ENCODE measurements around the gene LARGE1.

LARGE1 gene

DNA sequence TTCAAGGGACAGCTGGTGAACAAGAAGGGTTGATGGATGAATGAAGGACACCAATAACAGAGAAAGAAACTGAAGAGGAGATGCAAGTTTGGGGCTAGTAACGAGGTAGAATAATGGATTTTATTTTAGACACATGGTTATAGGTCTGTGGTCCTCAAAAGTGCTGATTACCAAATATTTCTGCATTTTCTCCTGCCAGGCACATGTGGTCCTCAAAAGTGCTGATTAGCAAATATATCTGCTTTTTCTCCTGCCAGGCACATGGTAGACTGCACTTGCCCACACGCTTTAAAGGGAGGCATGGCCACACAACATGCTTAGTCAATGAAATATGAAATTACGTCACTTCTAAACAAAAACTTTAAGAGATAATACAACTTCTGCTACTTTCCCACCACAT lies 489.0 kb downstream of the LARGE1 start:
- H3K4me3 ChIP-seq (ENCODE audit: insufficient read depth, low read length, poor library complexity, severe bottlenecking): no peak overlapping the region
- no peaks in the 10 kb centered on the region for H3F3A ChIP-seq (ENCODE audit: insufficient read depth)
- TF ChIP-seq EZH2phosphoT487 (conservative IDR thresholded peaks at IDR 0.05; ENCODE audit: low read length): no peak
- TF ChIP-seq, protein P1, sequence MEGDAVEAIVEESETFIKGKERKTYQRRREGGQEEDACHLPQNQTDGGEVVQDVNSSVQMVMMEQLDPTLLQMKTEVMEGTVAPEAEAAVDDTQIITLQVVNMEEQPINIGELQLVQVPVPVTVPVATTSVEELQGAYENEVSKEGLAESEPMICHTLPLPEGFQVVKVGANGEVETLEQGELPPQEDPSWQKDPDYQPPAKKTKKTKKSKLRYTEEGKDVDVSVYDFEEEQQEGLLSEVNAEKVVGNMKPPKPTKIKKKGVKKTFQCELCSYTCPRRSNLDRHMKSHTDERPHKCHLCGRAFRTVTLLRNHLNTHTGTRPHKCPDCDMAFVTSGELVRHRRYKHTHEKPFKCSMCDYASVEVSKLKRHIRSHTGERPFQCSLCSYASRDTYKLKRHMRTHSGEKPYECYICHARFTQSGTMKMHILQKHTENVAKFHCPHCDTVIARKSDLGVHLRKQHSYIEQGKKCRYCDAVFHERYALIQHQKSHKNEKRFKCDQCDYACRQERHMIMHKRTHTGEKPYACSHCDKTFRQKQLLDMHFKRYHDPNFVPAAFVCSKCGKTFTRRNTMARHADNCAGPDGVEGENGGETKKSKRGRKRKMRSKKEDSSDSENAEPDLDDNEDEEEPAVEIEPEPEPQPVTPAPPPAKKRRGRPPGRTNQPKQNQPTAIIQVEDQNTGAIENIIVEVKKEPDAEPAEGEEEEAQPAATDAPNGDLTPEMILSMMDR (IDR thresholded peaks at IDR 0.05; ENCODE audit: insufficient read depth, low read length, poor library complexity, severe bottlenecking): no peak
- no peaks in the 10 kb centered on the region for H3K79me2 ChIP-seq (ENCODE audit: insufficient read depth, low read length)
- H2AFZ ChIP-seq (ENCODE audit: low read depth, low read length, severe bottlenecking): no peak overlapping the region
- H3K9ac ChIP-seq (ENCODE audit: low read length): no peak overlapping the region
- no peaks in the 10 kb centered on the region for H3K36me3 ChIP-seq (ENCODE audit: low read length)
- no peaks in the 10 kb centered on the region for H4K20me1 ChIP-seq (ENCODE audit: low read depth, low read length)
- no peaks in the 10 kb centered on the region for H3K27me3 ChIP-seq (ENCODE audit: low read length)
- H3K4me2 ChIP-seq (ENCODE audit: low read depth, low read length, poor library complexity, severe bottlenecking): no peak overlapping the region
- no peaks in the 10 kb centered on the region for H3K9me3 ChIP-seq (ENCODE audit: insufficient read depth, low read length)
- no peak overlapping the region for H3K27ac ChIP-seq (ENCODE audit: low read depth, low read length)
- no peaks in the 10 kb centered on the region for H3K9me2 ChIP-seq (replicated peaks; ENCODE audit: insufficient read depth, low read length)

DNA sequence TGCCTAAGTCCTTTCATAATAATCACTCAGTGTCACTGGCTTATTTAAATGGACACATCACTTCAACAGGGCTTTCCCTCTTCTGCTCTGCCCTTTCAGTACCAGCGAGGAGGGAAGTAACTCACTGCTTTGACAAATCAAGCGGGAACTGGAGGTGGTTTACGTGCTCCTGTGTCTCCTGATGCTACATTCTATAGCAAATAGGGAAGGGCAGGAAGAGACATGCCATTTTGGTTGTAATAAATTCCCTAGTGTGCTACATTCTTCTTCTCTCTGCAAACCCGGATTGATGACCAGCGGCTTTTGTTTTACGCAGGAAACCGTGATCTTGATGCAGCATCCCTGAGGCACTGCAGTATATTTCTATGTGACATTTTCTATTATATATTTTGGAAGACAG lies 491.0 kb downstream of the LARGE1 start:
- H3F3A ChIP-seq (ENCODE audit: insufficient read depth): no peaks in the 10 kb centered on the region
- H4K20me1 ChIP-seq (ENCODE audit: low read depth, low read length): no peaks in the 10 kb centered on the region
- H3K4me3 ChIP-seq (ENCODE audit: insufficient read depth, low read length, poor library complexity, severe bottlenecking): no peak overlapping the region
- H3K9me3 ChIP-seq (ENCODE audit: insufficient read depth, low read length): no peaks in the 10 kb centered on the region
- H3K4me2 ChIP-seq (ENCODE audit: low read depth, low read length, poor library complexity, severe bottlenecking): no peak overlapping the region
- H3K27me3 ChIP-seq (ENCODE audit: low read length): no peaks in the 10 kb centered on the region
- no peaks in the 10 kb centered on the region for H3K36me3 ChIP-seq (ENCODE audit: low read length)
- H3K9me2 ChIP-seq (replicated peaks; ENCODE audit: insufficient read depth, low read length): no peaks in the 10 kb centered on the region
- H3K79me2 ChIP-seq (ENCODE audit: insufficient read depth, low read length): no peaks in the 10 kb centered on the region
- H3K9ac ChIP-seq (ENCODE audit: low read length): no peak overlapping the region
- TF ChIP-seq, protein P1 (IDR thresholded peaks at IDR 0.05; ENCODE audit: insufficient read depth, low read length, poor library complexity, severe bottlenecking): no peak
- no peak for TF ChIP-seq EZH2phosphoT487 (conservative IDR thresholded peaks at IDR 0.05; ENCODE audit: low read length)
- H3K27ac ChIP-seq (ENCODE audit: low read depth, low read length): no peak overlapping the region
- no peak overlapping the region for H2AFZ ChIP-seq (ENCODE audit: low read depth, low read length, severe bottlenecking)

DNA sequence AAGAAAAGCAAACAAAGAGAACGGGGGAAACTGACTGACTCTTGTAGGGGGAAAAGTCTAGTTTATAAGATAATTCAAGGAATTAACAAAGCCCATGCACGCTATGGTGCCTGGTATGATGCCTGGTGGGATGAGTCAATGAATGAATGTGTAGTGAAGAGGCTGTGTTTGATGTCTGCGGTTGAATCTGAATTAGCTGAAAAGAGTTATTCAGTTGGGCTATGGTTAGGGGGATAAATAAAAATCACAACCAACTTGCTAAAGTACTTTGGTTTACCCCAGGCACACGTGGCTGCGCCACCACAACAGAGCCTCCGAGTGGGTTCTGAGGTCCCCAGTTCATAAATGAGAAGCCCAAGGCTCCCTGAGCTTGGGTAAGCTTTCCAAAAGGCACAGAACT lies 492.8 kb downstream of the LARGE1 start:
- Histone ChIP-seq H3K4me3 (ENCODE audit: insufficient read depth, low read length, poor library complexity, severe bottlenecking) (no peak overlapping the region), H3K9ac (ENCODE audit: low read length) (no peak overlapping the region), H3K27me3 (ENCODE audit: low read length) (no peaks in the 10 kb centered on the region), H3K79me2 (ENCODE audit: insufficient read depth, low read length) (no peaks in the 10 kb centered on the region), H3F3A (ENCODE audit: insufficient read depth) (no peaks in the 10 kb centered on the region), H3K36me3 (ENCODE audit: low read length) (no peaks in the 10 kb centered on the region), H3K9me2 (replicated peaks; ENCODE audit: insufficient read depth, low read length) (no peaks in the 10 kb centered on the region), H3K9me3 (ENCODE audit: insufficient read depth, low read length) (no peaks in the 10 kb centered on the region), H3K27ac (ENCODE audit: low read depth, low read length) (no peak overlapping the region), H3K4me2 (ENCODE audit: low read depth, low read length, poor library complexity, severe bottlenecking) (no peak overlapping the region), H2AFZ (ENCODE audit: low read depth, low read length, severe bottlenecking) (no peak overlapping the region), H4K20me1 (ENCODE audit: low read depth, low read length) (no peaks in the 10 kb centered on the region)
- TF ChIP-seq, protein P1 (IDR thresholded peaks at IDR 0.05; ENCODE audit: insufficient read depth, low read length, poor library complexity, severe bottlenecking): no peak
- TF ChIP-seq EZH2phosphoT487 (conservative IDR thresholded peaks at IDR 0.05; ENCODE audit: low read length): no peak

Measured in SU-DHL-6 (cell line).